HEK293 (cell line): ENCODE results near the gene SIM2.

ENCODE experiments used
- CTCF ChIA-PET: fragments of 350-600 bp; formaldehyde crosslinking; extraction: SDS; loops from one replicate; lab custom pipeline; 2021; ENCODE audit warnings: antibody characterized with exemption; lab: Yijun Ruan, JAX
- POLR2A ChIA-PET: fragments of 300-600 bp; formaldehyde crosslinking; extraction: SDS; loops from one replicate; lab custom pipeline; 2020; ENCODE audit warnings: antibody characterized with exemption, inconsistent platforms; lab: Yijun Ruan, JAX
- H3K27ac ChIP-seq: fragments of 200-500 bp; sonication (Bioruptor generic); 2 replicates; pipeline ENCODE4 v1.5.1; 2014; ENCODE audit warnings: low read depth, low read length, control low read depth, inconsistent platforms; ENCODE audit errors: extremely low read depth
- H3K36me3 ChIP-seq, 2 experiments: fragments of 200-500 bp in 1 of 2; sonication (Bioruptor generic) in 1 of 2; 1 replicate in 1 of 2; 2 replicates in 1 of 2; pipeline ENCODE4 v1.5.1; 2014 to 2017; ENCODE audit warnings: inconsistent platforms in 2 of 2, low read length in 2 of 2; ENCODE audit not compliant: control insufficient read depth in 2 of 2, insufficient read depth in 1 of 2
- H3K4me1 ChIP-seq: fragments of 200-500 bp; sonication (Bioruptor generic); 2 replicates; pipeline ENCODE4 v1.5.1; 2014; ENCODE audit warnings: mild to moderate bottlenecking, low read length, inconsistent platforms; ENCODE audit not compliant: control insufficient read depth, insufficient read depth
- H3K4me3 ChIP-seq: 2 replicates; pipeline ENCODE4 v1.5.1; 2011; ENCODE audit warnings: low read depth, mild to moderate bottlenecking, control low read depth, low read length, moderate library complexity
- H3K9me3 ChIP-seq: fragments of 200-500 bp; sonication (Bioruptor generic); 2 replicates; pipeline ENCODE4 v1.5.1; 2014; ENCODE audit warnings: low read depth, low read length, inconsistent platforms; ENCODE audit not compliant: control insufficient read depth, insufficient read depth
- BCL11B ChIP-seq: fragments of 450-650 bp; formaldehyde crosslinking; IDR thresholded peaks from 2 replicates; pipeline ENCODE4 v1.5.1; 2016; ENCODE audit warnings: low read depth, missing biosample characterization, missing genetic modification characterization
- FEZF1 ChIP-seq: fragments of 450-650 bp; formaldehyde crosslinking; IDR thresholded peaks from 2 replicates; pipeline ENCODE4 v1.5.1; 2016; ENCODE audit warnings: missing biosample characterization, missing genetic modification characterization
- GLIS1 ChIP-seq: fragments of 450-650 bp; formaldehyde crosslinking; IDR thresholded peaks from 2 replicates; pipeline ENCODE4 v1.5.1; 2016; ENCODE audit warnings: missing biosample characterization, missing genetic modification characterization
- HOXD13 ChIP-seq: sonication (generic); formaldehyde crosslinking; IDR thresholded peaks from 2 replicates; pipeline ENCODE4 v1.8.0; 2022; ENCODE audit warnings: missing genetic modification reagents, borderline replicate concordance
- KLF8 ChIP-seq: fragments of 450-650 bp; formaldehyde crosslinking; IDR thresholded peaks from 2 replicates; pipeline ENCODE4 v1.5.1; 2016; ENCODE audit warnings: missing biosample characterization, missing genetic modification characterization
- OSR2 ChIP-seq: fragments of 450-650 bp; formaldehyde crosslinking; IDR thresholded peaks from 2 replicates; pipeline ENCODE4 v1.5.1; 2016; ENCODE audit warnings: missing biosample characterization, missing genetic modification characterization
- PRDM1 ChIP-seq: fragments of 450-650 bp; formaldehyde crosslinking; IDR thresholded peaks from 2 replicates; pipeline ENCODE4; 2016; ENCODE audit warnings: missing biosample characterization, missing genetic modification characterization
- PRDM4 ChIP-seq: fragments of 450-650 bp; formaldehyde crosslinking; IDR thresholded peaks from 2 replicates; pipeline ENCODE4 v1.5.1; 2017; ENCODE audit warnings: missing biosample characterization, missing genetic modification characterization
- SALL2 ChIP-seq: fragments of 450-650 bp; formaldehyde crosslinking; IDR thresholded peaks from 2 replicates; pipeline ENCODE4 v1.5.0; 2017; ENCODE audit warnings: missing biosample characterization, mild to moderate bottlenecking, missing genetic modification characterization, borderline replicate concordance
- SCRT1 ChIP-seq: fragments of 450-650 bp; formaldehyde crosslinking; IDR thresholded peaks from 2 replicates; pipeline ENCODE4 v1.5.1; 2016; ENCODE audit warnings: missing biosample characterization, missing genetic modification characterization, borderline replicate concordance
- SP3 ChIP-seq: fragments of 450-650 bp; formaldehyde crosslinking; IDR thresholded peaks from 2 replicates; pipeline ENCODE4 v1.5.1; 2016; ENCODE audit warnings: missing biosample characterization, missing genetic modification characterization
- SP7 ChIP-seq: fragments of 450-650 bp; formaldehyde crosslinking; IDR thresholded peaks from 2 replicates; pipeline ENCODE4 v1.5.1; 2016; ENCODE audit warnings: missing biosample characterization, missing genetic modification characterization
- YY1 ChIP-seq: fragments of 450-650 bp; formaldehyde crosslinking; IDR thresholded peaks from 2 replicates; pipeline ENCODE4 v1.5.1; 2018; ENCODE audit warnings: missing biosample characterization, missing genetic modification characterization
- ZEB2 ChIP-seq: fragments of 450-650 bp; formaldehyde crosslinking; IDR thresholded peaks from 2 replicates; pipeline ENCODE4 v1.5.1; 2016; ENCODE audit warnings: missing biosample characterization, missing genetic modification characterization
- ZFHX2 ChIP-seq: fragments of 450-650 bp; formaldehyde crosslinking; conservative IDR thresholded peaks from 2 replicates; pipeline ENCODE4 v1.5.1; 2016; ENCODE audit warnings: missing biosample characterization, missing genetic modification characterization
- ZIC2 ChIP-seq: fragments of 450-650 bp; formaldehyde crosslinking; IDR thresholded peaks from 2 replicates; pipeline ENCODE4 v1.5.1; 2016; ENCODE audit warnings: missing biosample characterization, missing genetic modification characterization
- ZNF133 ChIP-seq: fragments of 450-650 bp; formaldehyde crosslinking; IDR thresholded peaks from 2 replicates; pipeline ENCODE4 v1.5.1; 2016; ENCODE audit warnings: missing biosample characterization, missing genetic modification characterization
- ZNF202 ChIP-seq: fragments of 450-650 bp; formaldehyde crosslinking; IDR thresholded peaks from 2 replicates; pipeline ENCODE4 v1.5.1; 2016; ENCODE audit warnings: missing biosample characterization, missing genetic modification characterization, borderline replicate concordance
- ZNF214 ChIP-seq: fragments of 450-650 bp; formaldehyde crosslinking; IDR thresholded peaks from 2 replicates; pipeline ENCODE4 v1.5.1; 2017; ENCODE audit warnings: missing biosample characterization, mild to moderate bottlenecking, missing genetic modification characterization, borderline replicate concordance
- ZNF266 ChIP-seq: fragments of 450-650 bp; formaldehyde crosslinking; IDR thresholded peaks from 2 replicates; pipeline ENCODE4 v1.5.1; 2016; ENCODE audit warnings: missing biosample characterization, missing genetic modification characterization, low read depth
- ZNF324 ChIP-seq: fragments of 450-650 bp; formaldehyde crosslinking; IDR thresholded peaks from 2 replicates; pipeline ENCODE4 v1.5.1; 2016; ENCODE audit warnings: missing biosample characterization, missing genetic modification characterization
- ZNF335 ChIP-seq: fragments of 450-650 bp; formaldehyde crosslinking; conservative IDR thresholded peaks from 2 replicates; pipeline ENCODE4 v1.5.1; 2016; ENCODE audit warnings: missing biosample characterization, missing genetic modification characterization
- ZNF354C ChIP-seq: fragments of 450-650 bp; formaldehyde crosslinking; IDR thresholded peaks from 2 replicates; pipeline ENCODE4 v1.5.1; 2016; ENCODE audit warnings: missing biosample characterization, missing genetic modification characterization, low read depth, borderline replicate concordance
- ZNF394 ChIP-seq: fragments of 450-650 bp; formaldehyde crosslinking; IDR thresholded peaks from 2 replicates; pipeline ENCODE4 v1.5.1; 2016; ENCODE audit warnings: missing biosample characterization, missing genetic modification characterization, mild to moderate bottlenecking, moderate library complexity, borderline replicate concordance
- ZNF423 ChIP-seq: fragments of 450-650 bp; formaldehyde crosslinking; IDR thresholded peaks from 2 replicates; pipeline ENCODE4 v1.5.1; 2016; ENCODE audit warnings: missing biosample characterization, missing genetic modification characterization
- ZNF449 ChIP-seq: fragments of 450-650 bp; formaldehyde crosslinking; IDR thresholded peaks from 2 replicates; pipeline ENCODE4 v1.5.1; 2017; ENCODE audit warnings: missing biosample characterization, mild to moderate bottlenecking, missing genetic modification characterization, moderate library complexity
- ZNF629 ChIP-seq: fragments of 450-650 bp; formaldehyde crosslinking; IDR thresholded peaks from 2 replicates; pipeline ENCODE4 v1.5.1; 2017; ENCODE audit warnings: missing biosample characterization, missing genetic modification characterization
- TF ChIP-seq, protein P1 (sequence below): fragments of 450-650 bp; formaldehyde crosslinking; IDR thresholded peaks from 2 replicates; pipeline ENCODE4 v1.5.1; 2016; ENCODE audit warnings: missing biosample characterization, missing genetic modification characterization

The SIM2 gene

DNA sequence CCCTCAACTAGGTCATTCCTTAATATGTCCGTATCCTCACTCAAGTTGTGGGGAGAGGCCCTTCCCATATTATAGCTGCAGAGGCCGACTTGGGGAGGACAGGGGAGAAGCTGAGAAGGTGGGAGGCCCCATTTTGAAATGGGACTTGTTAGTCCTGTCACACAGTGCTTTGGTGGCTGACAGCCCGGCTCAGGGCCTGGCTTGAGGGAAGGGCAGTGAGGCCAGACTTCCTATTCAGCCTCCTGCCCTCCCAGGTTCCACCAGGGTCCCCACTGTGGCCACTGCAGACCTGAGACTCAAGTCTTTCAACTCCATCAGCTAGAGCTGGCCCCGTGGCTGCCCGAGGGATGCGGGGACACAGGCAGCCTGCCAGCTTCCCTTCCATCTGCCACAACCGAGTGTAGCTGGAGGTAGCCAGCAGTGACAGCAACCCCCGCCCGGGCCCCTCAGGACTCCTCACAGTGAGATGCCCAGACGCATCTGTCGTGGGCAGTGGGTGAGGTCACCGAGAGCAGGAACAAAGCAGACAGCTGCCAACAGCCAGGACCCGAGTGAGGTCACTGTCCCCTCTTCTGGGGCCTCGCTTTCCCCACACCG, 36.9 kb downstream of the SIM2 start:
- TF ChIP-seq ZNF335 (tag by site-specific recombination) (no peak), GLIS1 (tag by site-specific recombination) (no peak), ZIC2 (tag by site-specific recombination) (peak; percentile 67), HOXD13 (CRISPR knock-in tag) (no peak), BCL11B (no peak), ZNF354C (tag by site-specific recombination) (no peak), ZFHX2 (tag by site-specific recombination) (0 out of 2 replicates have a peak, but pooled peaks have one; percentile 6)
- TF ChIP-seq, protein P1, sequence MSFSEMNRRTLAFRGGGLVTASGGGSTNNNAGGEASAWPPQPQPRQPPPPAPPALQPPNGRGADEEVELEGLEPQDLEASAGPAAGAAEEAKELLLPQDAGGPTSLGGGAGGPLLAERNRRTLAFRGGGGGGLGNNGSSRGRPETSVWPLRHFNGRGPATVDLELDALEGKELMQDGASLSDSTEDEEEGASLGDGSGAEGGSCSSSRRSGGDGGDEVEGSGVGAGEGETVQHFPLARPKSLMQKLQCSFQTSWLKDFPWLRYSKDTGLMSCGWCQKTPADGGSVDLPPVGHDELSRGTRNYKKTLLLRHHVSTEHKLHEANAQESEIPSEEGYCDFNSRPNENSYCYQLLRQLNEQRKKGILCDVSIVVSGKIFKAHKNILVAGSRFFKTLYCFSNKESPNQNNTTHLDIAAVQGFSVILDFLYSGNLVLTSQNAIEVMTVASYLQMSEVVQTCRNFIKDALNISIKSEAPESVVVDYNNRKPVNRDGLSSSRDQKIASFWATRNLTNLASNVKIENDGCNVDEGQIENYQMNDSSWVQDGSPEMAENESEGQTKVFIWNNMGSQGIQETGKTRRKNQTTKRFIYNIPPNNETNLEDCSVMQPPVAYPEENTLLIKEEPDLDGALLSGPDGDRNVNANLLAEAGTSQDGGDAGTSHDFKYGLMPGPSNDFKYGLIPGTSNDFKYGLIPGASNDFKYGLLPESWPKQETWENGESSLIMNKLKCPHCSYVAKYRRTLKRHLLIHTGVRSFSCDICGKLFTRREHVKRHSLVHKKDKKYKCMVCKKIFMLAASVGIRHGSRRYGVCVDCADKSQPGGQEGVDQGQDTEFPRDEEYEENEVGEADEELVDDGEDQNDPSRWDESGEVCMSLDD, result no peak
- ChIA-PET POLR2A (no interaction called here), CTCF (interaction anchor here (2.1 kb wide), 1 partner anchor 119 kb away, joined by 7 read pairs; no protein-coding TSS in a partner anchor)
- Histone ChIP-seq H3K36me3 (peaks cover 6 to 67% of the 10 kb centered on the region in 2 experiments; a peak in 2 of 3 replicates), H3K4me3 (no peak overlapping the region), H3K27ac (no peak overlapping the region), H3K4me1 (no peaks in the 10 kb centered on the region), H3K9me3 (no peaks in the 10 kb centered on the region)

DNA sequence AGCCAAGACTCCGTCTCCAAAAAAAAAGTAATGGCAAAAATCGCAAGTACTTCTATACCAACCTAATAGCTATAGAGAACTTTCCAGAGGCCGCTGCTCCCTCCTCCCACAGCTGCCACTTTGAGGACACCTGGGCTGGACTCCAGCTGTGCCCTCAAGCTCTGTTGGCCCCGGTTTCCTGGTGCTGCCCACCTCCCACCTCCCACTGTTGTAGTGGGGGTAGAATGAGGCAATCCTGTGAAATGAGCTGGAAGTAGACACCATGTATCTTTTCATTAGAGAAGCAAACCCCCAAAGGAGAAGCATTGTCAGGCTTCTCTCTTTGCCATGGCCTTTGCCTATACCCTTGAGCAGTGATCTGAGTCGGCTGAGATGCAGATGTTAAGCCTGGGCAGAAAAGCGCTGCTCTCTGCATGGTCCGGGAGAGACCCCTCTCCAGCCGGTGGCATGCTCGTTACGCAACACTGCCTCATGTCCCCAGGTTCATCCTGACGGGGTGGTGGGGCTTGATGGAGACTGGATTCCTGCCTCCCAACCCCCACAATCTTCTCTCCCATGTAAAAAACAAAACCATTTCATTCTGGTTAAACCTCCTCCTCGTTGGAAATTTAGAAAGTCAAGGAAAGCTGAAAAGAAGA, 39.7 kb downstream of the SIM2 start:
- POLR2A ChIA-PET, result interaction anchor here (1.0 kb wide), 1 partner anchor 9 kb away, joined by 3 read pairs; no protein-coding TSS in a partner anchor
- no peak overlapping the region for H3K4me3 ChIP-seq
- no peaks in the 10 kb centered on the region for H3K9me3 ChIP-seq
- H3K4me1 ChIP-seq, result no peaks in the 10 kb centered on the region
- CTCF ChIA-PET, result interaction anchor here (0.8 kb wide), 1 partner anchor 116 kb away, joined by 3 read pairs; no protein-coding TSS in a partner anchor
- H3K36me3 ChIP-seq, result peaks cover 14 to 68% of the 10 kb centered on the region in 2 experiments
- no peak overlapping the region for H3K27ac ChIP-seq
- TF ChIP-seq YY1 (tag by site-specific recombination) (no peak), SALL2 (tag by site-specific recombination) (no peak), ZNF202 (tag by site-specific recombination) (no peak), KLF8 (no peak), BCL11B (no peak), SP7 (tag by site-specific recombination) (no peak), SP3 (tag by site-specific recombination) (no peak), GLIS1 (tag by site-specific recombination) (0 out of 2 replicates have a peak, but pooled peaks have one; percentile 26), PRDM1 (tag by site-specific recombination) (peak; percentile 77), ZNF394 (peak; percentile 78), ZNF266 (no peak), ZNF214 (tag by site-specific recombination) (no peak), SCRT1 (tag by site-specific recombination) (no peak), ZNF423 (tag by site-specific recombination) (no peak), ZIC2 (tag by site-specific recombination) (peak; percentile 78), ZNF629 (tag by site-specific recombination) (no peak), PRDM4 (no peak), OSR2 (tag by site-specific recombination) (no peak), FEZF1 (tag by site-specific recombination) (no peak), ZNF449 (no peak), ZFHX2 (tag by site-specific recombination) (peak; percentile 90), ZNF133 (no peak), ZEB2 (tag by site-specific recombination) (no peak), ZNF324 (tag by site-specific recombination) (no peak)
